ENCODE results near the gene ITGB1BP2. TPM values are rescaled to one million over a fixed set of nuclear protein-coding genes. Genes with fewer than 3 reads are reported as not detected.

ITGB1BP2 gene
- total and polyA plus RNA-seq, 2 of the 13 experiments (the other 11 are each of a cell fraction or from before 2014, with no cell fraction given) = 0.90 to 2.2 TPM

- no peak for TF ChIP-seq ZBTB43 (CRISPR knock-in tag; conservative IDR thresholded peaks at IDR 0.05)
- TF ChIP-seq ZNF225 (CRISPR knock-in tag; IDR thresholded peaks at IDR 0.05) = no peak
- no peak; the same call in 1 of the 2 replicates for TF ChIP-seq SALL1 (CRISPR knock-in tag; IDR thresholded peaks at IDR 0.05)
- peak; percentile 30; the same call in 1 of the 2 replicates for TF ChIP-seq CTCF (CRISPR knock-in tag; IDR thresholded peaks at IDR 0.05)
- no peak for TF ChIP-seq ZNF280D (CRISPR knock-in tag; IDR thresholded peaks at IDR 0.05)
- no peak for TF ChIP-seq JDP2 (CRISPR knock-in tag; IDR thresholded peaks at IDR 0.05; ENCODE audit: borderline replicate concordance)
- no peak for TF ChIP-seq NR2F2 (IDR thresholded peaks at IDR 0.05; ENCODE audit: borderline replicate concordance, low read depth)
- TF ChIP-seq BORCS8-MEF2B (CRISPR knock-in tag; IDR thresholded peaks at IDR 0.05) = peak; percentile 58
- TF ChIP-seq BHLHE40 (IDR thresholded peaks at IDR 0.05; ENCODE audit: low read length) = peak; percentile 37; the same call in 1 of the 2 replicates
- TF ChIP-seq ZNF232 (CRISPR knock-in tag; IDR thresholded peaks at IDR 0.05; ENCODE audit: borderline replicate concordance) = peak; percentile 62; the same call in 1 of the 2 replicates
- no peak for TF ChIP-seq MED13 (CRISPR knock-in tag; IDR thresholded peaks at IDR 0.05)
- TF ChIP-seq ZNF546 (CRISPR knock-in tag; conservative IDR thresholded peaks at IDR 0.05) = no peak
- TF ChIP-seq HMGA1 (CRISPR knock-in tag; conservative IDR thresholded peaks at IDR 0.05) = no peak
- no peak for TF ChIP-seq NBN (conservative IDR thresholded peaks at IDR 0.05)
- TF ChIP-seq ZNF441 (CRISPR knock-in tag; IDR thresholded peaks at IDR 0.05; ENCODE audit: borderline replicate concordance) = no peak
- TF ChIP-seq ZNF547 (CRISPR knock-in tag; IDR thresholded peaks at IDR 0.05) = no peak
- TF ChIP-seq NCOA1 (CRISPR knock-in tag; IDR thresholded peaks at IDR 0.05) = no peak
- no peak for TF ChIP-seq ZNF326 (CRISPR knock-in tag; IDR thresholded peaks at IDR 0.05; ENCODE audit: borderline replicate concordance)
- no peak for TF ChIP-seq ZFP82 (CRISPR knock-in tag; IDR thresholded peaks at IDR 0.05; ENCODE audit: borderline replicate concordance)
- TF ChIP-seq ZBTB20 (CRISPR knock-in tag; IDR thresholded peaks at IDR 0.05; ENCODE audit: borderline replicate concordance, low read depth) = no peak
- no peak for TF ChIP-seq ZNF768 (CRISPR knock-in tag; IDR thresholded peaks at IDR 0.05)
- TF ChIP-seq HOXD1 (CRISPR knock-in tag; IDR thresholded peaks at IDR 0.05) = no peak
- TF ChIP-seq MED8 (CRISPR knock-in tag; IDR thresholded peaks at IDR 0.05; ENCODE audit: insufficient replicate concordance) = no peak
- TF ChIP-seq YEATS4 (CRISPR knock-in tag; IDR thresholded peaks at IDR 0.05; ENCODE audit: borderline replicate concordance) = 0 out of 2 replicates have a peak, but pooled peaks have one; percentile 36
- no peak for TF ChIP-seq WIZ (CRISPR knock-in tag; IDR thresholded peaks at IDR 0.05)
These were observed 18.0 kb upstream of the ITGB1BP2 start, which contains the start of gene NONO (continued) for GRCh38 chrX:71283403-71284143.
